Umbilical cord (tissue), 2 donors: ENCODE results near the gene DBH. TPM values are rescaled to one million over a fixed set of nuclear protein-coding genes. Genes with fewer than 3 reads are reported as not detected.

ENCODE experiments used
- DNase-seq: peaks from one replicate; pipeline ENCODE4 v3.0.0-alpha.2; 2015; ENCODE audit warnings: low spot score
- total RNA-seq: library from RNA; depleted of rRNA; stranded (reverse); fragments of >200 nt; gene quantifications from one replicate; pipeline ENCODE4 v1.2.3, GENCODE V29; 2014; ENCODE audit warnings: low replicate concordance; ENCODE audit not compliant: insufficient read depth

Gene DBH
- total RNA-seq, 1 donor from 2014 or later: 0.72 TPM

DNA sequence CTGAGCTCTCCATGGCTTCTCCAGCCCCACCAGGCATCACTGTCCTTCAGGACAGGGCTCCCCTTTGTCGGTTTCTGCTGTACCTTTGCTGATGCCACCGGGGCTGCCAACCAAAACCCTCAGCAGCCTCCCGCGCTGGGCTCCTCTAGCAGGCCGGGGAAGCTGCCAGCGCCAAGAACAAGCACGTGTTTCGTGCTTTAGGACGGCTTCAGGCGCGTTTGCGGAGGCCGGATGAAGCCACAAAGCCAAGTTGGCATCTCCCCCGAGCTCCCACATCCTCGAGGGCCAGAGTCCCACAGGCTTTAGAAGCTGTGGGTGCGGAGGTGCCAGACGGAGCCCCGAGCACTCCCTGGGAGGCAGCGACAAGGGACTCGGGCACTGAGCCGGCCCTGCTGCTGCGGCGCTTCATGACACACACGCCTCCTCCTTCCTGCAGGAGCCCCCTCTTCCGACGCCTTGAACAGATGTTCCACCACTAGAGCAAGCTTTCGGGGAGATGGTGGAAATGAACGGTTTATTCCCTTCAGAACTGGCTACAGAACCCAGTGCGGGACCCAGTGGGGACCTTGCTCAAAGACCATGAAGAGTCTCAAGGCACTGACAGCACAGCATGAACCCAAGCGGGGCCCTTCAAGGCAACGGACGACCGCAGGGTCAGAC lies 65.3 kb downstream of the DBH start:
- DNase-seq: no peak

DNA sequence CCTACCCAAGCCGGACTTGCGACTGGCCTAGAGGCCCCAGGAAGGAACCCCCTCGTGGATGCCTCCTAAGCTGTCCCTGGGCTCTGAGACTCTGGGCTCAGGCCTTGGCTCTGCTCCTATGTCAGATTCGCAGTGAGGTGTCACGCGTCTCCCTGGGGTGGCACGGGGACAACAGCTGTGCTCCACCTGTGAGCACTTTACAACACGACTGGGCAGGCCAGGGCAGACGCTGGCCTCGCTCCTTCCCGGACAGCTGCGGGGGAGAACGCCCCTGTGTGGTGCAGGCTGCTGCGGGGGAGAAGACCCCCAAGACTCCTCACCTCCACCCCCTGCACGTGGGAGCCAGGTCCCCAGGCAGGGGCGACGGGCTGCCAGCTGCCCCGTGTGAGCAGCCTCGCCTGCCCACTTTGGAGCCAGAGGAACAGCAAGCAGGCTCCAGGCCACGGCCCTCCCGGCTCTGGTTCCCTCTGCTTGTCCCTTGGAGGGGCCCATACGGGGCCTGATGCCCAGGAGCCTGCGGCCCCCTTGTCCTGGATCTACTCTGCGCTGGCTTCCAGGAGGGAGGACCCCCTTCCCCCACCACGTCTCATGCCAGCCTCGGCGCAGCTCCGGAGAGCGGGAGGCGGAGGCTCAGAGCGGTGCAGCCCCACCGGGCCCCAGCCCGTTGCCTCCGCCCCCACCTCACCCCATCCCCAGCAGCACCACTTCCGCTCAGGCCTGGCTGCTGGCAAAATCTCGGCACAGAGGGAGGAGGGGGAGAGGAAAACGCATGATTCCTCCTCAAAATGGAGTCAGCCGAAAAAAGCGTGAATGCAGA lies 66.0 kb downstream of the DBH start:
- DNase-seq: peak; percentile 87

DNA sequence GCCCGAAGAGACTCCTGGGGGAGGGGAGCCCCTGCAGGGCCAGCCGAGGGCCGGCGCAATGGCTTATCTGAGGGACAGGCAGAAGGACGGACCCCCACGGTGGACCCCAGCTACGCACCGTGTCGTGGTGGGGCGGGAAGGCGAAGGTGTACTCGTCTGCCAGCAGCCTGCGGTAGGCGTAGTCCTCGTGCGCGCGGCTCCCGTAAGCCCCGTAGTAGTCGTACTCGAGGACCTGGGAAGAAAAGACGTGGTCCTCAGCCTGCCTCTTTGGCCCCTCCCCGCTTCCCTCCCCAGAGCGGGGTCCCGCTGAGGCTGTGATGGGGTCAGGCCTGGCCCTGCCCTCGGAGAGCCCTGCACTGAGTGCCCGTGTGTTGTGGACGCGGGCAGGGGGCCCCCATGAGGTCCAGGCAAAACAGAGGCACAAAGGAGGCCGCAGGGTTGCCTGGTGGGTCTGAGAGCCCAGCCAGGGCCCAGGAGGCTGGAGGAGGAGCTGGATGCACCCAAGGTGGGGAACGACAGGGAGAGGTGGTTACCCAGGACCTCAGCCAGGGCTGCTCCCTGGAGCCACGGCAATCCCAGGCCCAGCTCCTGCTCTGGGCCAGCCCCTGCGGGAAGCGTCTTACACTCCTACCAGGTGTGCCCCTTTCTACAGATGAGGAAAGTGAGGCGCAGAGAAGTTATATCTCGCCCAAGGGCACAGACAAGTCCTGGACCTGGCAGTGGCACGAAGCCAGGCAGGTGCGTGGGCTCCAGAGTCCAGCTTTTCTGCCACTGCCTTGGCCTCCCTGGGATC lies 66.8 kb downstream of the DBH start:
- DNase-seq: no peak

DNA sequence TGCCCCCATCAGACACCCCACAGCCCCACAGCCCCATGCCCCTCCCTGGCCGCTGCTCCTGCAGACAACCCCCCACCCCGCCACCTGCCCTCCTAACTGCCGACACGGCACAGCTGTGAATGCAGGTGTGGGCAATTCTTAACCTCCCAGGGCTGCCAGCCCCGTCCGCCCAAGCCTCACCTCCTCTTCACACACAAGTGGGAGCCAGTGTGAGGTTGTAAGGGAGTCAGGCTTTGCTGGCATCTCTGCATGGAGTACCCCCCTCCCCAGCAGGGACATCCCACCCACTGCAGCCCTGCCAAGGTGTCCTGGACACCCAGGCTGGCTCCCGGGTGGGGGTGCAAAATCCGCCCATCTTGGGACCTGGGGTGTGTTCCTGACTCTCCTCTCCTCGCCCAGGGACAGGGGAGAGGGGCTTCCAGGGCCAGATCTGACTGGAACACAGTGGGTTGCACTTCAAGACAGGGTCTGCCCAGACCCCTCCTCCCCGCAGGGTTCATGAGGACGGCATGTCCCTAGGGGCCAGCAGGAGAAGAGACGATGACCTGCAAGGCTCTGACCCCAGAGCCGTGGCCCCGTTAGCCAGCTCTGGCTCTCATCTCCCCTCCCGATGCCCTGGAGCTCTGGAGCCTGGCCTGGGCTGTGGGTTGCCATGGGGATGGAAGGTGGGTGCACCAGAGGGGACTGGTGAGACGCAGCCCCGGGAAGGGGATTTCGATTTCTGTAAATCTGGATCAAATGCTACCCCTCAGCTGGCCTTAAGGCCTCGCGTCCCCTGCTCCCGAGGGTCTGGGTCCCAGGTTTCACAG lies 67.6 kb downstream of the DBH start:
- no peak for DNase-seq

DNA sequence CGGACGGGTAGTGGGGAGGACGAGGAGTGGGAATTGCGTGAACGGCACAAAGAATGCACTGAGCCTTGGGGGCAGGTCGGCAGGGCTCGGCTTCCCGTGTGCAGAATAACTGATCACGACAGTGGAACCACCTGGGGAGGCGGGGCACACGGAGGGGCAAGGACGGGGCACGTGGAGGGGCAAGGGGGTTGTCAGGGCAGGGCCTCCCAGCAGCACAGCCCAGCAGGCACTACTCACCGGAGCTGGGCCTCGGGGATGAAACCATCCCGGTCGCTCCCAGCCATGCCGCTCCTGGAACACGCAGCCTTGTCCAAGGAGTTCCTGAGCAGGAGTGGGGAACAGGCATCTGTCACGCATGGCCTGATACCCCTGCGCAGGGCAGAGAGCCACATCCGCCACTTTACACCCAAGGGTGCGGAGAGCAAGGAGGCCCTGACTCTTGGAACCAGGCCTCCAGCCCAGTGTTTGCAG lies 68.6 kb downstream of the DBH start:
- DNase-seq: no peak

DNA sequence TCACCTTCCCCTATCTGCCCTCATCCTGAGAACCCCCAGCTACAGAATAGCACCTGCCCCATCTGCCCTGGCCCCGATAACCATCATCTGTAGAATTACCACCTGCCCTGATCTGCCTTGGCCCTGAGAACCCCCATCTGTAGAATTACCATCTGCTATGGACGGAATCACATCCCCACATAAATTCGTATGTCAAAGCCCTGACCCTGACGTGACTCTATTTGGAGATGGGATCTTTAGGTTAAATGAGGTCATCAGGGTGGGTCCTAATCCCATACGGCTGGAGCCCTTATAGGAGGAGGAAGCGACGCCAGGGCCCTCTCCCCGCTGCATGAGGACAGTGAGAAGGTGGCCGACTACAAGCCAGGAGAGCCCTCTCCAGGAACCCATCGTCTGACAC lies 69.4 kb downstream of the DBH start:
- no peak for DNase-seq

DNA sequence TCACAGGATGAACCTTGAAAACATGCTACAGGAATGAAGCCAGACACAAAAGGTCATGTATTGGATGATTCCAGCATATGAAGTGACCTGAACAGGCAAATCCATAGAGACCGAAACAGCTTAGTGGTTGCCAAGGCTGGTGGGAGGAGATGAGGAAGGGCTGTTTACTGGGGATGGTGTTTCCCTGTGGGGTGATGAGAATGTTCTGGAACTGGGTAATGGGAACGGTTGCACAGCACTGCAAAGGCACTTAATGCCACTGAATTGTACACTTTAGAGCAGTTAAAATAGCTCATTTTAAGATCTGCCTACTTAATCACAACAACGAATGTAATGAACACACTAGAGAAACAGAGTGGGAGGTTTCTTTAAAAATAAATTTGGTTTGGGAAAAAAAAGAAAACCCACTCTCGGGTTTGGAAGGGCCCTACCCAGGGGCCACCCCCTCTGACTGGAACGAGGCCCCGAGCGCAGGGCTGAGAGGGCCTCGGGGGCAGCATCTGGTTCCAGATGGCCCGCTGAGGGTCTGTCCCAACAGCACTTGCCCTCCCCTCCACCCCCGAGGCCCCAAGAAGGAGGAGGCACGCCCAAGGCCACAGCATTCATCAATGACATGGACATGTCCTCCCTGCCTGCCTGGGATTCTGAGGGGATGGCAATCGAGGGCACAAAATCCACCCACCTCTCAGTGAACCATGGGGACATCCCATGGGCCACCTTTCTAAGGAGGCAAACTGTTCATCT lies 70.3 kb downstream of the DBH start:
- DNase-seq: no peak

DNA sequence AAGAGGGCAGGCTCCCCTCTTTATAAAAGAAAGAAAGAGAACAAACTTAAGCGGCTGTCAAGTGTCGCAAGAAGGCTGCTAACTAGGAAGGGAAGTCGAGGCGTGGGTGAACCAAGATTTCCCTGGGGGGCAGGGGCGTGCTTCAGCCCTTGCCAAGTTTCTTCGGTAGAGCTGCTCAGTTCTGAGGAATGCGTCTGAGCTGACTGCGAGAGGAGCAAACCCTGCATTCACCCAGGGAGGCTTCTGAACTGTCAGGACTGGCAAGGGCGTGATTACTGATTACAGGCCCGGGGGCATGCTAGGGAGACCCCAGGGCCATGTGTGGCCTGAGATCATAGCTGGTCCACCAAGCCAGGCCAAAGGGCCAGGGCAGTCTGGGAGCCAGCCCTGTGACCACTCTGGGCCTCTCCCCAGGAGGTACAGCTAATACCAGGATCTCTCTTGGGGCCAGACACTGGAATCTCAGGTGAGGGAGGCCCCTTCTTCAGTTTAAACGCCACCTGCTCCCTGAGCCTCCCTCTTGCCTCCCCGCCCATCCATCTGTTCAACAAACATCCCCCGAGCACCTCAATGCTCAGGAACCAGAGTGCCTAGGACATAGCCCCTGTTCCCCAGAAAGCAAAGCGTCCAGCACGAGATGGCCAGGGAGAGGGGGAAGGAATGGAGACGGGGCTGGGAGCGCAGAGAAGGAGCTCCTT lies 71.1 kb downstream of the DBH start:
- DNase-seq: peak; percentile 47

DNA sequence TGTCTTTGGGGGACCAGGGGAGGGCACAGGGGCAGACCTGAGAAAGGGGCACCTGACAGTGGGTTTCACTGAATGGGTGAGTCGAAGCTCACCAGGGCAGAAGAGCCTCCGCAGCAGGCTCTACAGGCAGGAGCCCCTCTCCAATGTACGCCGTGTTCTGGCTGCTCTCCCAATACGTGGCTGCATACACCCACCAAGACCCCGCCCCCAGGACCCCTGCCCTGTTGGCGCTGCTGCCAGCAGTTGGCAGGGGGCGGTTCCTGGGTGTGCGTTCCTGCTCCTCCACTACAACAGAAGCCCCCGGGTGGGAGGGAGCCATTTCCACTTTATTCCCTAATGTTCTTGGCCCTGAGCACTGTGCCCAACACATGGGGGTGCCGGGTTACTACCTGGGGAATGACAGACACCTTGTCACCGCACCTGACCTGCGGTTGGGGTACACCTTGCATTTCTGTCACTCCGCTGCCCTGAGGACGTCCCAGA lies 71.6 kb downstream of the DBH start:
- no peak for DNase-seq

DNA sequence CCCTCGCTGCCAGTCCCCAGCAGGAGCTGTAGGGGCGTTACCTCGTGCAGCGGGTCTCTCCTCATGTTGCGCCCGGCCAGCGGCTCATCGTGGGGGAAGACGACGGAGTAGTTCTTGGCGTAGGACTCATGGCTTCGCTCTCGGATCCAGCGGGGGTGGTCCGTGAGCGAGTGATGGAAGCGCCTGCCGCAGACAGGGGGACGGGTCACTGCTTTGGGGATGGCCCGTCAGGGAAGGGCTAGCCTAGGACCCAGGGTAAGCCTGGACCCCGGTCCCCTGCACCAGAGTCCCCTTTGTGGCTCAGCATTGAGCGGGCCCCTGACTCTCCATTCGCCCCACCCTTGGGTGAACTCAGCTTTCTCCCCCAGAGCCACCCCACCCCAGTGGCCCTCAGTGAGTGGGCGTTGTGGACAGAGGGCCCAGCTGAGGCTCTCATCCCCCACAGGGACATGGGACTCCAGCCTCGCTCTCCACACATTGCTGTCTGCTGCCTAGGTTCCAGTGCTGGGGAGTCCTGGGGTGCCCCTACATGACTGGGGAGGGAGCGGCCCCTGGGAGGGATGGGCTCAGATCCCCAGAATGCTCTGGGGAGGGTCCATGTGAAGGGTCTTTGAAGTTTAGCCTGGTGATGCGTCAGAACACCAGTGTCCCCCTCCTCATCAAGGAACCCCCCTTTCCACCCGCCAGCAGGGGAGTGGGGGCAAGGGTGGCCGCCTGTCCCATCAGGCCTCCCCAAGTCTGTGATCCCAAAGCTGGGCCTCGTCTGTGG lies 72.3 kb downstream of the DBH start:
- no peak for DNase-seq

Other genes with a start within 250 kb of the DBH start
- 7.9 TPM for gene REXO4, start 218.4 kb upstream of the DBH start, total RNA-seq
- gene ADAMTS13, start 214.0 kb upstream of the DBH start, total RNA-seq: 2.2 TPM
- 4.8 TPM for gene CACFD1, start 176.4 kb upstream of the DBH start, total RNA-seq
- gene SLC2A6, start 157.3 kb upstream of the DBH start, total RNA-seq: 9.4 TPM
- not detected for gene MYMK, start 111.4 kb upstream of the DBH start, total RNA-seq
- 1.2 TPM for gene ADAMTSL2, start 101.7 kb upstream of the DBH start, total RNA-seq
- gene FAM163B, start 27.0 kb upstream of the DBH start, total RNA-seq: 6.3 TPM
- gene SARDH, start 102.0 kb downstream of the DBH start, total RNA-seq: 7.7 TPM